Neural cell (in vitro differentiated cells): ENCODE data around the gene VIPR1.

Source experiments
- CTCF ChIP-seq: fragments of 450-650 bp; IDR thresholded peaks from 2 replicates; pipeline ENCODE4 v1.5.1; 2014; ENCODE audit warnings: antibody characterized with exemption, mild to moderate bottlenecking, moderate library complexity; ENCODE audit not compliant: poor library complexity, severe bottlenecking
- EP300 ChIP-seq: fragments of 450-650 bp; conservative IDR thresholded peaks from 2 replicates; pipeline ENCODE4 v1.6.1; 2014; ENCODE audit warnings: antibody characterized with exemption, mild to moderate bottlenecking, moderate library complexity; ENCODE audit not compliant: poor library complexity, severe bottlenecking
- EZH2 ChIP-seq: fragments of 200-600, 300-800 bp; shearing (Covaris generic), sonication (generic); IDR thresholded peaks from 2 replicates; pipeline ENCODE4 v1.6.1; 2014; ENCODE audit warnings: antibody characterized with exemption, low read length, borderline replicate concordance, mild to moderate bottlenecking; ENCODE audit not compliant: insufficient read depth, poor library complexity, severe bottlenecking
- MXI1 ChIP-seq: fragments of 450-650 bp; conservative IDR thresholded peaks from 2 replicates; pipeline ENCODE4 v1.6.1; 2014; ENCODE audit warnings: antibody characterized with exemption, mild to moderate bottlenecking; ENCODE audit not compliant: poor library complexity, severe bottlenecking
- POLR2AphosphoS5 ChIP-seq: IDR thresholded peaks from 2 replicates; pipeline ENCODE4 v1.6.1; 2012
- RAD21 ChIP-seq: fragments of 450-650 bp; conservative IDR thresholded peaks from 2 replicates; pipeline ENCODE4 v1.6.1; 2014; ENCODE audit warnings: antibody characterized with exemption, mild to moderate bottlenecking, moderate library complexity
- REST ChIP-seq: IDR thresholded peaks from 2 replicates; pipeline ENCODE4 v1.6.1; 2012; ENCODE audit warnings: borderline replicate concordance
- SMC3 ChIP-seq: fragments of 450-650 bp; conservative IDR thresholded peaks from 2 replicates; pipeline ENCODE4 v1.6.1; 2014; ENCODE audit warnings: antibody characterized with exemption, mild to moderate bottlenecking, moderate library complexity; ENCODE audit not compliant: poor library complexity
- TAF1 ChIP-seq: IDR thresholded peaks from 2 replicates; pipeline ENCODE4 v1.6.1; 2012; ENCODE audit warnings: low read depth

- TF ChIP-seq CTCF (no peak), EP300 (no peak), POLR2AphosphoS5 (no peak), RAD21 (no peak), SMC3 (no peak), REST (no peak), EZH2 (no peak), TAF1 (no peak), MXI1 (no peak)
These were observed 23.4 kb downstream of the VIPR1 start for GRCh38 chr3:42525736-42526345.
